Panc1 (cell line): ENCODE data around the gene ZSCAN26. TPM values are rescaled to one million over a fixed set of nuclear protein-coding genes. Genes with fewer than 3 reads are reported as not detected.

ENCODE experiments used
- ATAC-seq: fragments of 200-7000 bp; cut with Tn5 transposase; 2 replicates; pipeline ENCODE4 v1.9.1; 2020; ENCODE audit warnings: mild to moderate bottlenecking, moderate library complexity
- BruUV-seq: library from RNA; stranded (reverse); fragments of 400-500 nt; replicated peaks from 2 replicates; lab custom pipeline; 2021; lab: Mats Ljungman, UMichigan
- CTCF ChIA-PET: fragments of 300-600 bp; sonication (Branson Sonifier 250); formaldehyde crosslinking; loops from one replicate; lab custom pipeline; 2022; ENCODE audit warnings: antibody characterized with exemption; lab: Charles Lee
- POLR2A ChIA-PET: fragments of 300-600 bp; sonication (Branson Sonifier 250); formaldehyde crosslinking; loops from one replicate; lab custom pipeline; 2022; ENCODE audit warnings: antibody characterized with exemption; lab: Charles Lee
- DNase-seq: peaks from one replicate; pipeline ENCODE4 v3.0.0-alpha.2; 2010; ENCODE audit warnings: low read depth, low spot score
- H3K27ac ChIP-seq: 2 replicates; pipeline ENCODE4 v1.5.1; 2011; ENCODE audit warnings: mild to moderate bottlenecking, low read length, inconsistent platforms
- H3K27me3 ChIP-seq: fragments of 200-500 bp; sonication (Bioruptor generic); 2 replicates; pipeline ENCODE4 v1.6.0; 2014; ENCODE audit warnings: low read length, inconsistent platforms; ENCODE audit not compliant: control insufficient read depth, insufficient read depth
- H3K36me3 ChIP-seq: fragments of 200-500 bp; sonication (Bioruptor generic); 2 replicates; pipeline ENCODE4 v1.5.1; 2014; ENCODE audit warnings: inconsistent platforms, mild to moderate bottlenecking, low read length, moderate library complexity; ENCODE audit not compliant: control insufficient read depth, insufficient read depth
- H3K4me1 ChIP-seq: 2 replicates; pipeline ENCODE4 v1.5.1; 2011; ENCODE audit warnings: inconsistent platforms, mild to moderate bottlenecking, low read length, moderate library complexity; ENCODE audit not compliant: control insufficient read depth, insufficient read depth
- H3K4me3 ChIP-seq, 2 experiments: 2 replicates each; pipeline ENCODE4 v1.5.1; 2011 to 2012; ENCODE audit warnings: low read depth in 2 of 2, low read length in 2 of 2, mild to moderate bottlenecking in 2 of 2, inconsistent platforms in 1 of 2, moderate library complexity in 1 of 2
- H3K9me3 ChIP-seq: fragments of 200-500 bp; sonication (Bioruptor generic); 2 replicates; pipeline ENCODE4 v1.5.1; 2014; ENCODE audit warnings: low read depth, mild to moderate bottlenecking, inconsistent platforms, low read length, moderate library complexity; ENCODE audit not compliant: control insufficient read depth, insufficient read depth
- CTCF ChIP-seq: fragments of 450-650 bp; IDR thresholded peaks from 2 replicates; pipeline ENCODE4 v1.5.1; 2017; ENCODE audit warnings: mild to moderate bottlenecking
- POLR2AphosphoS5 ChIP-seq: IDR thresholded peaks from 2 replicates; pipeline ENCODE4 v1.6.1; 2012; ENCODE audit warnings: mild to moderate bottlenecking, low read depth, low read length, moderate library complexity
- REST ChIP-seq, 2 experiments: IDR thresholded peaks; 2 replicates each; pipeline ENCODE4 v1.6.1; 2011 to 2012; ENCODE audit warnings: low read depth in 2 of 2, control low read depth in 1 of 2, low read length in 1 of 2, mild to moderate bottlenecking in 1 of 2, moderate library complexity in 1 of 2; ENCODE audit not compliant: insufficient read depth in 1 of 2
- SIN3A ChIP-seq: IDR thresholded peaks from 2 replicates; pipeline ENCODE4 v1.6.1; 2012; ENCODE audit warnings: low read depth, mild to moderate bottlenecking, low read length, moderate library complexity, borderline replicate concordance; ENCODE audit not compliant: insufficient read depth
- TCF7L2 ChIP-seq: IDR thresholded peaks from 2 replicates; pipeline ENCODE4 v1.6.1; 2011; ENCODE audit warnings: mild to moderate bottlenecking, low read depth, low read length, inconsistent platforms
- in situ Hi-C: cut with HindIII; loops from 2 replicates; pipeline ENCODE4 v1.10.0; 2016; ENCODE audit warnings: low sequenced_read_pairs, low pct_unique_long_range_greater_than_20kb
- intact Hi-C: fragments of 100-400 bp; cut with micrococcal nuclease; formaldehyde crosslinking; loops from one replicate; pipeline ENCODE4 v1.10.0; 2022; ENCODE audit not compliant: unreplicated experiment
- total RNA-seq: library from RNA; stranded (reverse); gene quantifications from one replicate; pipeline ENCODE4 v1.2.1, GENCODE V29; 2021; ENCODE audit not compliant: unreplicated experiment

The ZSCAN26 gene
- total RNA-seq, 1 experiment from 2014 or later = 6.6 TPM

- Histone ChIP-seq H3K27me3 (no peaks in the 10 kb centered on the region), H3K4me1 (no peaks in the 10 kb centered on the region), H3K36me3 (no peaks in the 10 kb centered on the region), H3K27ac (no peak overlapping the region), H3K9me3 (no peaks in the 10 kb centered on the region), H3K4me3 (no peak overlapping the region)
- no peak for DNase-seq
- ATAC-seq = no peak
- TF ChIP-seq POLR2AphosphoS5 = no peak
- TF ChIP-seq SIN3A = no peak
- no peak for TF ChIP-seq REST (IDR thresholded peaks at IDR 0.05; ENCODE audit: insufficient read depth in 1 of 2, low read depth in 2 of 2, low read length in 1 of 2)
- TF ChIP-seq TCF7L2 = no peak
- TF ChIP-seq CTCF = no peak
- no TSS peak for BruUV-seq
- ChIA-PET POLR2A (no interaction called here), CTCF (no interaction called here)
- intact Hi-C loops (no loop called here), in situ Hi-C loops (no loop called here)
Measured at GRCh38 chr6:28295326-28295725, 28.4 kb downstream of the ZSCAN26 start.

GRCh38 chr6:28296520-28297060, 29.6 kb downstream of the ZSCAN26 start:
- intact Hi-C loops = no loop called here
- no TSS peak for BruUV-seq
- TF ChIP-seq POLR2AphosphoS5 (no peak), CTCF (no peak), SIN3A (no peak), REST (IDR thresholded peaks at IDR 0.05; ENCODE audit: insufficient read depth in 1 of 2, low read depth in 2 of 2, low read length in 1 of 2) (no peak), TCF7L2 (no peak)
- Histone ChIP-seq H3K9me3 (no peaks in the 10 kb centered on the region), H3K27me3 (no peaks in the 10 kb centered on the region), H3K4me1 (no peaks in the 10 kb centered on the region), H3K4me3 (no peak overlapping the region), H3K27ac (no peak overlapping the region), H3K36me3 (no peaks in the 10 kb centered on the region)
- ATAC-seq = no peak
- in situ Hi-C loops = no loop called here
- no peak for DNase-seq
- ChIA-PET CTCF (no interaction called here), POLR2A (no interaction called here)
